ENCODE measurements around the gene SETBP1.

The SETBP1 gene

DNA sequence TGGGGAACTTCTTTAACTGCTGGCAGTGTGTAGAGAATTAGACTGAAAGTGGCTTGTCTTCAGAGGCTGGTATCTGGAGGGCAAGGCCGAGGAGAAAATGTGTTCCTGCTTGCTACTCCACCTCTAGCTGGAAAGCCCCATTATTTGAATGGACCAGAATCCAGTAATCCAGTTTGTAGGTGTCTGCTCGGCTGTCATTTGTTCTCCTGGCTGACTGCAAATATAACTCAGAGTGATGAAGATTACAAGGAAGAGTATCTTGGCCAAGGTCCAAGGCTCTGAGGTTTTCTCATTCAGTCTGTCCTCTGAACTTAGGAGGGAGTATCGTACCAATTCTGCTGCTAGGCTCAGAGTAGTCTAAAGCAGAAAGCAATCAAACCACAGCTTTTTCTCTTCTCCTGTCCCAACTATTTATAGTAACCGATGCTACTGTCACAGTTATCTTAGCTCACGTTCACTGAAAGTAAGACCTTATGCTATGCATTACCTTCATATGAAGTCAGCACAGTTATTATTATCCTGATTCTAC is 228.6 kb downstream of the SETBP1 start:
- DNase-seq (ENCODE audit: low spot score): no peak

DNA sequence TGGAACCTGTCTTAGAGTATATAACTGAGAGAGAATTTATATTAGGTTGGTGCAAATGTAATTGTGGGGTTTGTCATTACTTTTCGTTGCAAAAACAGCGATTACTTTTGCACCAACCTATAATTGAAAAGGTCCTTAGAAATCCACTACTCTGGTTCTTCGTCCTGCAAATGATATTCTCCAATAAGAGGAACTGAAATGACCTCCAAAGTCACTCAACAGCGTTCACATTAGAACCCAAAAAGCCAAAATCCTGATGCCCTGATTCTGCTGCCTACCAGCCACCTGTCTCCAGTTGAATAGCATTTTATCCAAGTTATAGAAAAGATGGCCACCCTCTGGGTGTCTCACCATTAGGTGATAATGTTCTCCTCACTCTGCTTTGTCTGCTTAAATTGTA is 230.6 kb downstream of the SETBP1 start:
- no peak for DNase-seq (ENCODE audit: low spot score)

DNA sequence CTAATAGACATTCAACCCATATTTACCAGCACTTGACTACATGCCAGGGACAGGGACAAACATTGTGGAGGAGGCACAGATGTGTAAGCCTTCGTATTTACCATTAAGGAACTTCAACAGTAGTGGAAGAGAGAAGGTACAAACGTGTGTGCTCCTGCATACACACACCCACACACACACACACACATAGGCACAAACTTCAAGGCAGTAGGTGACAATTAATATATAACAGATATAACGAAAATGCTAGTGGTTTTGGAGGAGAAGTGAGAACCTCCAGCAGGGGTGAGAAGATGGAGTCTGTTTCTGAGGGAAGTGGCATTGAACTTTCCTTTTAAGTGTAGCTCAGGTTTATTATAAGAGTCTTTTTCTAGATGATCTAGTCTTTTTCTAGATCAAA is 231.1 kb downstream of the SETBP1 start:
- no peak for DNase-seq (ENCODE audit: low spot score)

DNA sequence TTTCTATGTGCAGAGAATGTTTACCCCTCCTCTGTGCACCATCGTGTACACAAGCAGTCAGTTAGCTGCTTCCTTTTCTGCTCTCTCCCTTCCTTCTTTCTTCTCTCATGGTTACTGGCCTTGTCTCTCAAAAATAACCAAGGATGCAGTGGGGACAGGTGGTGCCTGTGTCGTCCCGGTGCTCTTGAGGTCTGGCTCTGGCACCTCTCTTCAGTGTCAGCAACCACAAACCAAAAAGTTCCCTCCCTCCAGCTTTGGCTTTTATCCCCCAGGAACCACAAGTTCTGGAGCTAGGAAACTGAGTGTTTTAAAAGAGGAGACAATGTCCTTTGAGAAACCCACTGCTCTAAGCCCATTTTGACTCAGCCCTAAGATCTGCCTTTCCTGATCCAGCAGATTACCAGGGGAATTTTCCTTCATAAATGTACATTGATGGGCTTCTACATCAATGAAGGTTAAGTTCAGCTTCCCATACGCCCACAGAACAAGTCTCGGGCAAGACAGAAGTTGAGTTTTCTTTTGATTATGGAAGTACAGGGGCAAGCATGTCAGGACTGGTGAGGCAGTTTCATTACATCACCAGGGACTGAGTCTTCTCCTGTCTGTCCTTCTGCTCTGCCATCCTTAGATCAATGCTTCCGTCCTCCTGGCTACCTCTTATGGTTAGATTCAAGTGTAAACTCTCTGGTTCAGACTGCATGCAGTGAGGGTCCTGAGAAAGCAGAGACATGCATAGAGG is 232.2 kb downstream of the SETBP1 start:
- no peak for DNase-seq (ENCODE audit: low spot score)

DNA sequence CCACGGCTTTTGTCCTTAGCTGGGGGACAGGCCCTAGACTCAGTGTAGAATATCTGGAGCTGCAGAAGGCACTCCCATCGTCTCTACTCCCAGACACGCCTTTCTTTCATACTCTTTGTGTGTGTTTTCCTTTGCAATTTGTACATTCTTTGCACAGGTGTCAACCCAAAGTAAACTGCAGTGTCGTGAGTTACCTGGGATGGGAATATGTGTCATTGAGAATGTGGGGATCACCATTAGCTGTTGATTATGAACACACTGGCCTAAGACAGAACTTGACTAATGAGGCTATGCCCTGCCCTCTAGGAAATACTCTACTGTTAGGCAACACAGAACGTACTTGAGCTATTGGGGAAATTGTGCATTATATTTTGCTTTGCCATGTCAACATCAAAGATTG is 233.3 kb downstream of the SETBP1 start:
- DNase-seq (ENCODE audit: low spot score): no peak

DNA sequence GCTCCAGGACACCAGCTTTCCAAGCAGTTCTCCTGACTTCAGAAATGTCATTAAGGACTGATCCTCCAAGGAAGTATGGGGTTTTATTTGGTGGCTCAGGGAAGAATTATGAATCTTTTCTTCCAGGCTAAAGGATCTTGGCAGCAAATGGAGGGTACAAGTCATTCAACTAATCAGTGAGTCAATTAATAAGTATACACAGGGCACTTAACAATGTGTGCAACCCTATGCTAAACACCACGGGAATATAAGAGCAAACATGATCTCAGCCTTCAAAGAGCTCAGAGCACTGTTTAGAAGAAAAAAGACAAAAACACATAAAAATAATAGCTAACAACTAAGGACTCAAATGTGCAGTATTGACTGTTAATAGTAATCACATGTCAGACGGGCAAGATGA is 234.5 kb downstream of the SETBP1 start:
- no peak for DNase-seq (ENCODE audit: low spot score)

DNA sequence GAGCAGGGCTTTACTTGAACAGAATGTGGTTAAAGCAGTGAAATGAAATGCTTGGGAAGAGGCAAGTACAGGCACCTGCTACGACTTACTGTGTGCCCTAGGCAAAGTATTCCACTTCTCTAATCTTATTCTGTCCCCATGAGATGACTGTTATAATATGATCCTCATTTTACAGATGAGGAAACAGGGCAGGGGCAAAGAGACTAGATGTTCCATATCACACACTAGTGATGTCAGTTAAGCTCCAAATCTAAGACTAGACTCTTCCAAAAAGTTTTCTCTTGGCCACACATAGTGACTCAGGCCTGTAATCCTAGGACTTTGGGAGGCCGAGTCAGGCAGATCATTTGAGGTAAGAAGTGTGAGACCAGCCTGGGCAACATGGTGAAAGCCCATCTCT is 235.0 kb downstream of the SETBP1 start:
- DNase-seq (ENCODE audit: low spot score): no peak

DNA sequence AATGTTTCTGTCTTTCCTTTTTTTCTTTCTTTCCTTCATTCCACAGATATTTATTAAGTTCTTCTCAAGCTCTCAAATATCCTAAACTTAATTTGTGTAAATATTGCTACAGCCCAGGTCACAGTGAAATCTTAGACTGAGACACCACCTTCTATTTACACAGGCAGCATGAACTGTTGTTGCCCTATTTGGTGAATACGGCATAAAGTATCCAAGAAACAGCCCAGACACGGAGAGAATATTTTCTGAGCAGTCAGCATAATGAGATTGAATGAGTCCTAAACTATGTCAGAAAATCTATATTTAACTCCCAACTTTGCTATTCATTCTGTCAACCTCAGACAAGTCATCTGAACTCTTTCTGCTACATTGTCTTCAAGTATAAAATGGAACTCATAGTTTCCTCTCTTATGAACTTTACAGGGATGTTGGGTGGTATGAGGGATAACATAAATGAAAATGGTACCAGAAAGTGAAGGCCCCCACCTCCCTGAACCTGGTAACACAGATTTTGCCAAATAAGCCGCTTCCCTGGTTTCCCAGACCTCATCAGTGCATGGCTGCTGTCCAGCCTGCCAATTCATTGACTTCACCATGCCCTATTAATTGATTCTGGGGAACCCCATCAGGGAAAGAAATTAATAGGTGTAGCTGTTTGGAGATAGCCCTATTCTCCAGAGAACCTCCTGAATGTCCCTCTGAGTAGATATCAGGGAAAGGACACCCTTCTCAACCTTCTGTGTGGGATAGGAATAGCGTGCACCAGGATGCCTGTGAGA is 235.9 kb downstream of the SETBP1 start:
- no peak for DNase-seq (ENCODE audit: low spot score)

DNA sequence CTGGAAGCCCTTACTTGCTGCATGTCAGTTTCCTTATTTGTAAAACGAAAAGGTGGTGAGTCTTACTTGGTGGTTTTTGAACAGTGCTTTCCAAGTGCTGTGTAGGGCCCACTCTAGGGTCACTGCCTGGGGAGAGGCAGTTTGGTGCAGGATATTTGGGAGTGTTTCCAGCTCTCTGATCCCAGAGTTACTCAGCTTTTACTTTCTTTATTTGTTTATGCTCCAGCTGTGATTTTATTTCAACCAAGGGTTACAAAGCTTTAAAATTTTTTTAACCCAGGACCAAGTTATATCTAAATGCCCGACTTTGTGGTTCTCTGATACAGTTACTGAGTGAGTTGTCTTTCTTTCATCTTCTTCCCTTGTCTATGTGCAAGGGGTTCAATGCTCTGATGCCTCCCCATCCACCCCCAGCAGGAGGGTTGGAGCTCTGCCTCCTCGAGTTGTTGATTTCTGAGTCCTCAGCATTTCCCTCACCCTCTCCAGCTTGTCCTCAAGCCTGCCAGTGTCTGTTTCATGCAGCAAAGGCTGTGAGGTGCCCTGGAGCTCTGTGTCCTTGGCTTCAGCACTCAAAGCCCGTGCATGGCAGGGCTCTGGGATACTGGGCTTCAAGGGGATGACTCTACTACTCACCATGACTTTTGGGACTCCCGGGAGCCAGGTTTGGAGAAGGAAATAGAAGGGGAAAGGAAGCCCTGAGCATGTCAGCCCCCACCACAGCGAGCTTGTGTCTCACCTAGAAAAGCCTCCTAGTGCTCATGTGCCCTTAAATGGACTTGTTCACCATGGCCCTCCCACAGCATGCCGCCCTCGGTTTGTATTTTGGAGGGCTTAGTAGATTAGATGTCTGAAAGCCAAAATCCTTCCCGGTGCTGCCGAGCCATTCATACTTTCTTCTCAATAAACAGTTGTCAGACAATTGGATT is 236.8 kb downstream of the SETBP1 start:
- no peak for DNase-seq (ENCODE audit: low spot score)

DNA sequence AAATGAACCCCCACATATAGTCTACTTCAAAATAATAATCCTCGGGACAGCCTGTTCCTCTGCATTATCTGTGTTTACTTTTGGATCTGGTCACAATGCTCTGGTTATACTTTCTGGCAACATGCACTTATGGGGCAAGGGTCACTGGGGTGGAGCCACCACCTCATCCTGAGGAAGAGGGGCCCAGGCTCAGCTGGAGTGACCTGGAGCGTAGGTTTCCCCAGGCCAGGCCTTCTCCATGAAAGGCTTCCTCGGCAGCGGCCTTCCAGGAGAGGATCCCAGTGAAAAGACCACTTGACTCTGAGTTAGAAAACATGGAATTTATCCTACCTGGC is 237.4 kb downstream of the SETBP1 start:
- DNase-seq (ENCODE audit: low spot score): no peak

DNA sequence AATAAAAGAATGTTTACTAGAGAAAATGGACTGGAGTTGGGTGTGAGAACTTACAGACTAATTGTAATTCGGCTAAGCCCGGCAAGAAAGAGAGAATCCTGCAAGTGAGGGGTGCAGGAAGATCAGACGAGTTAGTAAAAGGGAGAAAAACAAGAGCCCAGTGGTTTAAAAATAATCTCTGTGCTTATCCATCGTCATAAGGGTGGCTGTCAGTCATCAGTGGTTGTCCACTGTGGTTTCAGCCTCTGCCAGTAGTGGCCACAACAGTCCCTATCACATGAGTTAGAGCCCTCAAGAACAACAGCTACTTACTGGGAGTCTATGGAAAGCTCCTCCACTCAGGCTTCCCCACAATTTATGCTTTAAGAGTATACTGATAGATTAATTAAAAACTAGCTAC is 239.8 kb downstream of the SETBP1 start:
- no peak for DNase-seq (ENCODE audit: low spot score)

DNA sequence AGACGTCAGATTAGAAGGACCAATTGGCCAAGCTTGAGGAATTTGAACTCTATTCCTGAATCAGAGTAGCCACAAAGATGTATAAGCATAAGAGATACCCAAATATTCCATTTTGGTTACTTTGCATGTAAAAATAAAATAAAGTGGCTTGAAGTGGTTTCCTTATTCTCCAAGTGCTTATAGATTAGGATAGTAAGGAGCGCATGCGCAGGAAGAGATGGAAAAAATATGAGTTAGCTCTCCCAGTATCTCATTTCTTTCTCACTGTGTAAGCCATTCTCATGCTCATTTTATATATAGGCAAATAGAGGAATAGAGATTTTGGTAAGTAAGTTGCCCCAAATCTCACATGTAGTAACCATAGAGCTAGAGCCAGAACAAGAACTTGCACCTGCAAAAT is 241.3 kb downstream of the SETBP1 start:
- no peak for DNase-seq (ENCODE audit: low spot score)

DNA sequence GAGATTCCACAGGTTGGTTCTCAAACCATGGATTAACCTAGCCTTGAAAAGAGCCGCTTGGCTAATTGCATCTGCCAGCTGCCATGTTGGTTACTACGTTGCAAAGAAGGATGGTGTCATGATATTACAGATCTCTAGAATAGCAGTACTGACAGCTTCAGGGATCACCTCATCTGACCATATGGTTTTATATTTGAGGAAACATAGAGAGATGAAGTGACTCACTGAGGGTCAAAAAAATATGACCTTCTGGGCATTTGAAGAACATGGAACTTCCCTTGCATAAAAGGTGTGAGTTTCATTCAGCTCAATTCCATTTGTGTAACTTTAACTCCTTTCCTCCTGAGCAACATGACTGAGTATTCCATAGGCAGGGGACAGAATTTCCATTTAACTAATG is 242.3 kb downstream of the SETBP1 start:
- no peak for DNase-seq (ENCODE audit: low spot score)

DNA sequence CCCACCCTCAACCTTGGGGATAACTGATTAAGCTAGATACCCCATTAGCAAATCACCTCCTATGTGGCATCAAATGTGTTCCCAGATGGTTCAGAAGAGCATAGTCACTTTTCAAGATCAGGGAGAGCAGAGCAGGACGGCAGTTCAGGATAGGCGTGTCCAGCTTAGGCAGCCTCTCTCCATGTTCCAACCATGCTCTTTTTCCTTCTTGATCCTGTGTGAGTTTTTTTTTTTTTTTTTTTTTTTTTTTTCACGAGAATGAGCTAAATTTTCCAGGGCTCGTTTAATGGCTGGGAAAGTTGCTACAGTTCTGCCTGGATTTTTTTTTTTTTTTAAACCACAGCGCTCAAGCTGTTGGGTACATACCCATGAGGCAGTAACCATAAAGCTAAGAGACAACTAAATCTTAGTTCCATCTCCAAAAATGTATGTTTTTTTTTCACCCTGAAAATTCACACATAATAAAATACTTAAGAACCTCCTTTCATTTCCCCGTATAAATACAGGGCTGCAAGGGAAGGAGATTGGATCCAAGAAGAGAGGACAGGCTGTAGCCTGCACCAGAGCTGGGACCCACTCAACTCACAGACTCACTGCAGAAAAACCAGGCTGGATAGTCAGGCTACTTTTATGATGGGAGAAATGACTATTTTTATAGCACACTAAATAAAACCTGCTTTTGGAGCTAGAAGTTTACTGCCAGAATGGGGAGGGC is 244.3 kb downstream of the SETBP1 start:
- no peak for DNase-seq (ENCODE audit: low spot score)

DNA sequence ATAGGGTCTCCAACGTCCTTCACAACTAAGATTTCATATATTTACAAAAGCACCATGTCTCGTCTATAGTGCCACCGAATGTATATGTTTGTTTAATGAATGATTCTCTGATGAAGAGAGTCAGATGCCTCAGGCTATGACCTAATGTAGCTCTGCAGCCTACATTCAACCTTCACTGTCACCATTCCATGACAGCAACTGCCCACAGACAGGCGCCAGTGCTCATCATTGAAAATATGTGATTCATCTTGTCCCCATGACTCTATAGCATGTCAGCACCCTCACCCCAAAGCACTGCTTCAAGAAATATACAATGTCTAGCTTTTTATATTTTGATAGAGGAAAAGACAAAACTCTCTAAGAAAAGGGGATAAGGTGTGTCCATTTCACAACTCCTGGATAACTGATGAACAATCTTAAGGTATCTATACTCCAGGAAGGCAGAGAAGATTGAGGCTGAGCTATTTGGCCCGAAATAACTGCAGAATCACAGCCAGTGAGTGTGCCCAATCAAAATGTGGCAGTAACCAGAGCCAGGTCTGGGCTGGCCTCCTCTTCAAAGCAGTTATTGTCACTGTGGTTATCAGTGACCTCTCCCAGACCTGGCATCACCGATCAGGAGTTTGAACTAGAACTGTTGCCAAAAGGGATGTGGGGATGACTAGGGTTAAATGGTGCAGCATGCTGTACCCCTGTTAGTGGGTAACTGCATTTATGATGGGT is 246.6 kb downstream of the SETBP1 start:
- DNase-seq (ENCODE audit: low spot score): peak; percentile 48

DNA sequence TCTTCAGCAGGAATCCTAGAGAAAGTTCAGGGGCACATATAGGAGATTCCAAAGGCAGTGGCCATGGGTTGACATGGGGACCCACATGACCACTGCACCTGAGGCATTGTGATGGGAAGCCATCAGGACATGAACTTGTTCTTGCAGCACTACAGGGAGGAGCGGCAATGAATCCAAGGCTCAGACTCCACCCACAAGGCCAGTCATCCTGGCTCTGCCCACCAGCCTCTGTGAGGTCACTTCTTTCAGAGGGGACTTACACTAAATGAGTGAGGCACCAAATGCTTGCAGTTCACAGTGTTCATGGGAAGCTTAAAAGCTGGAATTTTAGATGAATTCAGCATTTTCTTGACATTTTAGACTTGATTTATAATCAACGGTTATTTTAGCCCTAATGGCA is 254.2 kb downstream of the SETBP1 start:
- DNase-seq (ENCODE audit: low spot score): no peak

DNA sequence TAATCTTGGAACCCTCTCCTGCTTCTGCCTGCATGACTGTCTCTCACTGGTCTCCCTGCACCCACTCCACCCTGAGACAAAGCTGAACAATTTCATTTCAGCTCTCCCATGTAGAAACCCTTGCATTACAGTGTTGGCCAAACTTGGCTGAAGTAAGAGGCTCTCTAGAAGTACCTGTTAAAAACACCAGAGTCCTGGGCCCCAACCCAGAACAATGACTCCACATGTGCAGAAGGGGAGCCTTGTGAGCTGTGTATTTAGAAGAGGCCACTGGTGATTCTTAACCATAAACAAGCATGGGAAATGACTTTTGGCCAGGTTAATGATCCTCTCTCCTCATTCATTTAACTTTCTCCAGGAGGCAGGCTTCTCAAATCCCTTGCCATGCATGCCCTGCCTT is 254.8 kb downstream of the SETBP1 start:
- DNase-seq (ENCODE audit: low spot score): no peak

DNA sequence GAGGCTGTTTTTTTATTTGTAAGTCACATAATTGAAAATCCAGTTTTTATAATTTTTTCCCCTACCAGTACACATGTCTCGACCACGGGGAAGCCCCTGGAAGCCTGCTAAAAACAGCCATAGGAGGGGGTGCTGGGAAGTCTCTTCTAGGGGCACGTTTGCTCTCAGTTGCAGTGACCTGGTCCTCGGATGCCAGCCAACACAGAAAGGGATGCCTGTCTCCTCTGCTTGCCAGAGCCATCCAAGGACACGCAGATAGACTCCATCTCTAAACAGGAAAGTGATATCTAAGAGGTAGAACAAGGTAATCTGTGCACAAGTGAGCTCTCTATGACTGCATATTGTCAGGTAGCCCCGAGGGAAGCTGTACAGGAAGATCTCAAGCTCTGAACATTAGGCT is 255.8 kb downstream of the SETBP1 start:
- no peak for DNase-seq (ENCODE audit: low spot score)

DNA sequence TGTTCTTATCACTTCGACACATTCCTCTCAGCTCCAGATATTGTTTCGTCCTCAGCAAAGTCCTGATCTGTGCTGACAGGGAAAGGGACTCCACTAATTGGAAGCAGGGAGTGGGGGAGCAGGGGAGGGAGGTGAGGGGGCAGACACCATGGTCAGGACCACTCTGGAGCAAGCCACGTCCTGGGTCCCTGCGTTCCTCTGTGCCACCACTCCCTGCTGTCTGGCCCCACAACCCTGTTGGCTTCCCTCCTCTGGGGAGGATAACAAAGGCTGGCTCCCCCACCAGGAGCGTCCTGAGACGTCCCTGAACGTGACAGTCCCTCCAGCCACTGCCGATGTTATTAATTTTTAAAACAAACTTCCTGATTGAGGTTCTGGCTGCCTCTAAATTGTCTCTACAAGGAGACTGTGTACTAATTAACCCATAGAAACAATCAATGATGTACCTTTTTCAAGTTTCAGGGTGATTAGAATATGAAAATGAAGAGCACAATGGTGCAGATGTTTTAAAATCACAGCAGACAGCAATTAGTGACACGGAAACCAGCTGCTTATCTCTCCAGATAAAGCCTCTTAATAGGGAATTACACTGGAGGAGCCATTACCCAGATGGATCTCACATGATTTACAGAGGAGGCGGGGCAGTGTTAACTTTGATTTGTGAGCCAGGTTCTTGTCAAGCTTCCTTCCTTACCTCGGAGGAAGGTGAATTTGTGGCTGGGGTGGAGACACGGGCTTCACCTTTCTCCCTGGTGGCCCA is 257.5 kb downstream of the SETBP1 start:
- DNase-seq (ENCODE audit: low spot score): no peak

Measured in AG08395 (cell line).